Erythroblast (primary cell): ENCODE data around the gene AGAP1.

Experiments used
- DNase-seq, 2 experiments: peaks; one replicate each; lab custom pipeline; 2025; lab: John Stamatoyannopoulos, UW
- GATA1 ChIP-seq: IDR thresholded peaks from 2 replicates; pipeline ENCODE4 v1.6.1; 2011; ENCODE audit warnings: low read depth, mild to moderate bottlenecking, control low read depth, low read length, moderate library complexity
- POLR2A ChIP-seq: IDR thresholded peaks from 2 replicates; pipeline ENCODE4 v1.6.1; 2011; ENCODE audit warnings: mild to moderate bottlenecking, low read length

AGAP1 gene

GRCh38 chr2:235564884-235565530 is 71.2 kb downstream of the AGAP1 start:
- no peak for TF ChIP-seq GATA1
- no peak for TF ChIP-seq POLR2A
- DNase-seq: no peak

GRCh38 chr2:235566415-235566814 is 72.6 kb downstream of the AGAP1 start:
- no peak for DNase-seq
- TF ChIP-seq POLR2A (no peak), GATA1 (no peak)

GRCh38 chr2:235566931-235567495 is 73.2 kb downstream of the AGAP1 start:
- no peak for TF ChIP-seq POLR2A
- TF ChIP-seq GATA1: no peak
- no peak for DNase-seq

GRCh38 chr2:235567842-235568241 is 74.0 kb downstream of the AGAP1 start:
- no peak for DNase-seq
- TF ChIP-seq POLR2A (no peak), GATA1 (no peak)

- no peak for TF ChIP-seq POLR2A
- no peak for TF ChIP-seq GATA1
- DNase-seq: no peak
Measured at GRCh38 chr2:235568431-235568830, 74.6 kb downstream of the AGAP1 start.

GRCh38 chr2:235569837-235570236 is 76.0 kb downstream of the AGAP1 start:
- TF ChIP-seq GATA1: no peak
- no peak for TF ChIP-seq POLR2A
- DNase-seq: no peak

GRCh38 chr2:235570256-235570655 is 76.4 kb downstream of the AGAP1 start:
- DNase-seq: no peak
- TF ChIP-seq GATA1 (no peak), POLR2A (no peak)

- no peak for TF ChIP-seq POLR2A
- no peak for TF ChIP-seq GATA1
Measured at GRCh38 chr2:235570966-235571692, 77.3 kb downstream of the AGAP1 start.

GRCh38 chr2:235572592-235572991 is 78.7 kb downstream of the AGAP1 start:
- TF ChIP-seq POLR2A (no peak), GATA1 (no peak)
- DNase-seq: no peak

More at GRCh38 chr2:235570966-235571692, 77.3 kb downstream of the AGAP1 start:
- no peak for DNase-seq

GRCh38 chr2:235573331-235574221 is 79.7 kb downstream of the AGAP1 start:
- TF ChIP-seq GATA1: no peak
- no peak for TF ChIP-seq POLR2A

GRCh38 chr2:235575431-235575830 is 81.6 kb downstream of the AGAP1 start:
- TF ChIP-seq POLR2A (no peak), GATA1 (no peak)
- DNase-seq: no peak

More at GRCh38 chr2:235573331-235574221, 79.7 kb downstream of the AGAP1 start:
- DNase-seq: no peak

GRCh38 chr2:235575904-235576303 is 82.1 kb downstream of the AGAP1 start:
- DNase-seq: no peak

GRCh38 chr2:235576337-235576910 is 82.6 kb downstream of the AGAP1 start:
- DNase-seq: no peak
- TF ChIP-seq GATA1: no peak
- TF ChIP-seq POLR2A: no peak

More at GRCh38 chr2:235575904-235576303, 82.1 kb downstream of the AGAP1 start:
- no peak for TF ChIP-seq GATA1
